Head of caudate nucleus (tissue), 42 donors: ENCODE measurements around the gene C18orf32.
"Not testable (repeated sequence)": the region's sequence is repeated elsewhere in the genome, so short reads cannot be mapped to it uniquely, and the experiment has no call there.

Experiments
- DNase-seq, 42 donors: peaks; one replicate each; pipeline versions ENCODE4 v3.0.0 to v3.0.0-alpha.2; 2020 to 2021; ENCODE audit warnings: mixed read lengths in 7 of 42
- intact Hi-C: fragments of 100-400 bp; cut with DNase I; formaldehyde crosslinking; loops from one replicate; pipeline ENCODE4 v1.15.0; 2022

The C18orf32 gene

GRCh38 chr18:49479381-49480137 is 7.5 kb downstream of the C18orf32 start:
- DNase-seq: peak in 1 of 42 donors; percentile 24
- intact Hi-C loops: no loop called here

DNA sequence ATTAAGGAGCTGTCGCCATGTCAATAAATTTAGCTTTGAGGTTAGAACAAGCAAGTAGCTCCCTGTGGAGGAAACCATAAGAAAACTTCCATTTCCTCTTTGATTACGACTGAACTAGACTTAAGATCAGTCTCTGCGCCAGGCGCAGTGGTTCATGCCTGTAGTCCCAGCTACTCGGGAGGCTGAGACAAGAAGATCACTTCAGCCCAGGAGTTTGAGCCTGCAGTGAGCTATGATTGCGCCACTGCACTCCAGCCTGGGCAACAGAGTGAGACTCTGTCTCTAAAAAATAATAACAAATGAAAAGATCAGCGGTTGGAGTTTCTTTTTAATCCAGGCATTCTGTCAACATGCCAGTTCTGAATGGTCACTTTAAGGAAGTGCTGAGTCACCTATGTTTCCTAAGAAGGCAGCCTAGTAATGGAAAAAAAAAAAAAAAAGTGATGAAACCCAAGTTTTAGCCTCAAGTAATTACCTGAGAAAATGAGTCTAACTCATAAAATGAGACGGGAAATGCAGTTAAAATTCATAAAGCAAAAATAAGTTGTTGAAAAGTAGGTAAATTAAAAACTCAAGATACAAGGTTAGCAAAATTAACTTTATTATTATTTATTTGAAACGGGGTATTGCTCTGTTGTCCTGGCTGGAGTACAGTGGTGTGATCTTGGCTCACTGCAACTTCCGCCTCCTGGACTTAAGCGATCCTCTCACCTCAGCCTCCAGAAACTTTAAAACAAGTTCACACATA is 10.2 kb downstream of the C18orf32 start:
- DNase-seq: peak in 3 of 42 donors; percentile 12 to 52 (median 28)
- intact Hi-C loops: no loop called here

GRCh38 chr18:49474935-49475334 is 12.1 kb downstream of the C18orf32 start:
- intact Hi-C loops, DNase-seq: not testable (repeated sequence)

DNA sequence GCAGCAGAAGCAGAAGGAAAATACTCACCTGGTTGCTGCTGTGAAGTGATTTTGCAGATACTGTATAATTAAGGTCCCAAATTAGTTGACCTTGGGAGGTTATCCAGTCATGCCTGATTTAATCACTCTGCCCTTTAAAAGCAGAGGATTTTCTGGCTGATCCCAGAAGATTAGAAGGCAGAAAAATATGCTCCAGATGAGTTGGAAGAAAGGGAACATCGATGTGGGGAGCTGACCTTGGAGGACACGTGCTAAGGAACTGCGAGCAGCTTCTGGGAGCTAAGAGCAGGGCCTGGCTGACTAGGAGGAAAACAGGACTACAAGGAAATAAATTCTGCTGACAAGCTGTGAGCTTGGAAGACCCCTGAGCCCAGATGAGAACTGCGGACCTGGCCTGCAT is 13.3 kb downstream of the C18orf32 start:
- intact Hi-C loops: no loop called here
- no peak for DNase-seq

- intact Hi-C loops: no loop called here
- DNase-seq: no peak
These were observed 14.6 kb downstream of the C18orf32 start for GRCh38 chr18:49472459-49472858.

- DNase-seq: no peak
These were observed 15.5 kb downstream of the C18orf32 start for GRCh38 chr18:49471532-49471931.

DNA sequence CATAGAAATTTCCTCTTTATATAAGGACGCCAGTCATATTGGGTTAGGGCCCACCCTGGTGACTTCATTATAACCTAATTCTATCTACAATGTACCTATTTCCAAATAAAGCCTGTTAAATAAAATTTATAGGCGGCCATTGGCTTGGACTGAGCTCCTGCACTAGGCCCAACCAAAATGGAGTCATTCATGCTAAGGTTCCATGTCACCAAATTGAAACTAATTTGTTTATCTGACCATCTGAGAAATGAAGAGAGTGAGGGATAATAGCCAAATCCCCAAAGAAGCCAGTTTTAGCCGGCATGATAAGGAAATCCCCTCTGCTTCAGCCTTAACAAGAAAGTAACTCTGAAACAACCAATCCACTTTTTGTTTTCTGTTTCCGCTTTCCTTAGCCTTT is 19.4 kb downstream of the C18orf32 start:
- intact Hi-C loops: no loop called here
- no peak for DNase-seq

More at GRCh38 chr18:49471532-49471931, 15.5 kb downstream of the C18orf32 start:
- intact Hi-C loops: no loop called here

GRCh38 chr18:49467019-49467563 is 19.9 kb downstream of the C18orf32 start:
- no peak for DNase-seq
- intact Hi-C loops: no loop called here

DNA sequence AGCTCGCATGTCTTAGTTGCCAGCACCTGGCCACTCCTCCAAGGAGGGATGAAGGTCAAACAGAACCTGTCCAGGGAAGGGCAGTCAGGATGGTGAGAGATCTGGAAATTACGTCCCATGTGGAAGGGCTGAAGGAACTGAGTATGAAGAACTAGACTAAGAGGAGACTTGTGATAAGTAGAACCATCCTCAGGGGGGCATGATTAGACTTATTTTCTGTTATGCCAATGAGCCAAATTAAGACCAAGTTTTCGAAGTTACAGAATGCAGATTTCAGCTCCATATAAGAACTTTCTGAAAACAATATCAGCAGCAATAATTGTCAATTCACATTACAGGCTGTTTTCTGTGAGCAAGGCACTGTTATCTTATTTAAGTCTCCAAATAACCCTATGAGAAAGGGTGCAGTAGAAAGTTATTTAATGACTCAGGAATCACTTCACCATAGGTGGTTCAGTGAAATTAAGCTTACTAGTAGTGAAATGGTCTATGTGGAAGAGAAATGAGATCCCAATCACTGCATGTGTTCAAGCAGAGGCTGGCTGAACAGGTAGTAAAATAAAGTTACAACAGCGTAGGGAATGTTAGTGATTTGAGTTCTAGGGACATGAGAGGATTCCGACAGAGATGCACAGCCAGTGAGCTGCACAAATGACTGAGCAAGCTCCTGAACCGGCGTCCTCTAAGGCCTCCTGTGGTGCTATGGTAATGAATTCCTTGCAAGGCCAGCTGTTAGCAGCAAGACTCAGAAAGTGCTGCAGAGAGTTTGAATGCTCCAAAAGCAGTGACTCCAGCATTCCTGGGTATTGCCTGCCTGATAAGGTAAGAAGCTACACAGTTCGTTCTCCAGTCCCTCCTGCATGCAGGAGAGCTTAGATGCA is 22.1 kb downstream of the C18orf32 start:
- intact Hi-C loops: no loop called here
- DNase-seq: no peak

GRCh38 chr18:49461602-49461977 is 25.4 kb downstream of the C18orf32 start:
- no peak for DNase-seq
- intact Hi-C loops: no loop called here

GRCh38 chr18:49460976-49461601 is 25.9 kb downstream of the C18orf32 start:
- peak in 1 of 42 donors; percentile 18 for DNase-seq
- intact Hi-C loops: no loop called here

- peak in 9 of 42 donors; percentile 6 to 52 (median 16) for DNase-seq
- intact Hi-C loops: no loop called here
These were observed 27.4 kb downstream of the C18orf32 start for GRCh38 chr18:49459404-49460171.

GRCh38 chr18:49457616-49458015 is 29.4 kb downstream of the C18orf32 start:
- DNase-seq: no peak
- intact Hi-C loops: no loop called here

- intact Hi-C loops: no loop called here
These were observed 30.2 kb downstream of the C18orf32 start for GRCh38 chr18:49456794-49457193.

DNA sequence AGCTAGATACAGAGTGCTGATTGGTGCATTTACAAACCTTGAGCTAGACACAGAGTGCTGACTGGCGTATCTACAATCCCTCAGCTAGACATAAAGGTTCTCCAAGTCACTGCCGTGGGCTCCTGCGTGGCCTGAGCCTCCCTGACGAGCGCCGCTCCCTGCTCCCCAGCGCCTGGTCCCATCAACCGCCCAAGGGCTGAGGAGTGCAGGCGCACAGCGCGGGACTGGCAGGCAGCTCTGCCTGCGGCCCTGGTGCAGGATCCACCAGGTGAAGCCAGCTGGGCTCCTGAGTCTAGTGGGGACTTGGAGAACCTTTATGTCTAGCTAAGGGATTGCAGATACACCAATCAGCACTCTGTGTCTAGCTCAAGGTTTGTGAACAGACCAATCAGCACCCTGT is 34.5 kb downstream of the C18orf32 start:
- DNase-seq, intact Hi-C loops: not testable (repeated sequence)

More at GRCh38 chr18:49456794-49457193, 30.2 kb downstream of the C18orf32 start:
- no peak for DNase-seq

- peak in 2 of 42 donors; percentile 22 to 33 for DNase-seq
- intact Hi-C loops: no loop called here
These were observed 39.0 kb downstream of the C18orf32 start for GRCh38 chr18:49447810-49448745.

DNA sequence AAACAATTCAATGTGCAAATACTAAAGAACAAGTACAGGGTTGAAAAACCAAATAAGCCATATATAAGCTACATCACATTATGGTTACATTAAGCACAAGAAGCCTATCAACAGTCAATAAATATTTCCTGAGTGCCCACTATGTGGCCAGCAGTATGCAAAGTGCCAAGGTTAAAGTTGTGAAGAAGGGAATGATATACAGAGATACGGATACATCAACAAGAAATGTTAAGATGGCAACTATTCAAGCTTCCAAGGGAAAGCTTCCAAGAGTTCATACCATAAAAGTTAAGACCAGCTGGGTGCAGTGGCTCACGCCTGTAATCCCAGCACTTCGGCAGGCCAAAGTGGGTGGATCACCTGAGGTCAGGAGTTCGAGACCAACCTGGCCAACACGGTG is 40.6 kb downstream of the C18orf32 start:
- intact Hi-C loops: no loop called here
- DNase-seq: no peak
